Non-pigmented ciliary epithelial cell (primary cell): ENCODE measurements around the gene MTO1.
"Not testable (repeated sequence)": the region's sequence is repeated elsewhere in the genome, so short reads cannot be mapped to it uniquely, and the experiment has no call there.

Experiments
- DNase-seq: peaks from one replicate; pipeline ENCODE4 v3.0.0-alpha.2; 2010; ENCODE audit warnings: low read depth

The MTO1 gene

GRCh38 chr6:73503027-73503772 lies 41.7 kb downstream of the MTO1 start:
- no peak for DNase-seq

- DNase-seq: no peak
Observed at GRCh38 chr6:73504160-73504559, 42.6 kb downstream of the MTO1 start.

- no peak for DNase-seq
Observed at GRCh38 chr6:73505142-73505541, 43.6 kb downstream of the MTO1 start.

DNA sequence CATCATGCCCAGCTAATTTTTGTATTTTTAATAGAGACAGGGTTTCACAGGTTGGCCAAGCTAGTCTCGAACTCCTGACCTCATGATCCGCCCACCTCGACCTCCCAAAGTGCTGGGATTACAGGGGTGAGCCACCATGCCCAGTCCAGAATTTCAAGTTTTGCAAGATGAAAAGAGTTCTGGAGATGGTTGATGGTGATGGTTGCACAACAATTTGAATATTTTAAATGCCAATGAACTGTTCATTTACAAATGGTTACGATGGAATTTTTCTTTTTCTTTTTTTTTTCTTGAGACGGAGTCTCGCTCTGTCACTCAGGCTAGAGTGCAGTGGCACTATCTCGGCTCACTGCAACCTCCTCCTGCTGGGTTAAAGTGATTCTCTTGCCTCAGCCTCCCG lies 44.2 kb downstream of the MTO1 start:
- DNase-seq: not testable (repeated sequence)

DNA sequence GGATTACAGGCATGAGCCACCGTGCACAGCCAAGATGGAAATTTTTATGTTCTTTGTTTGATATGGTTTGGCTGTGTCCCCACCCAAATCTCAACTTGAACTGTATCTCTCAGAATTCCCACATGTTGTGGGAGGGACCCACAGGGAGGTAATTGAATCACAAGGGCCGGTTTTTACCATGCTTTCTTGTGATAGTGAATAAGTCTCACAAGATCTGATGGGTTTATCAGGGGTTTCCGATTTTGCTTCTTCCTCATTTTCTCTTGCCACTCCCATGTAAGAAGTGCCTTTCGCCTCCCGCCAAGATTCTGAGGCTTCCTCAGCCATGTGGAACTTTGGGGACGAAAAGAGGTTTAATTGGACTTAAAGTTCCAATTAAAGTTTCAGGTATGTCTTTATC lies 44.7 kb downstream of the MTO1 start:
- DNase-seq: no peak

- DNase-seq: no peak
Observed at GRCh38 chr6:73508776-73509175, 47.2 kb downstream of the MTO1 start.

GRCh38 chr6:73509851-73510250 lies 48.3 kb downstream of the MTO1 start:
- DNase-seq: no peak

DNA sequence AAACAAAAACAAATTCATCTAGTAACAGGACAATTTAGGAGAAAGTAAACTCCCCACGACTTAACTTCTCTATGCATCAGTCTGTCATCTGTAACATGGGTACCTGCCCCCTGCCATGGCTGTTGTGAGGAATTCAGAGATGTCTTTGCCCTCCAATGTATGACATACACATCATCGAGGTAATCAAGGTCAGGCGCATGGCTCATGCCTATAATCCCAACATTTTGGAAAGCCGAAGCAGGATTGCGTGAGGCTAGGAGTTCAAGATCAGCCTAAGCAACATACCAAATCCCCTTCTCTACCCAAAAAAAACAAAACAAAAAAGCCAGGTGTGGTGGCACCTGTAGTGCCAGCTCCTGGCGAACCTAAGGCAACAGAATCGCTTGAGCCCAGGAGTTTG lies 50.3 kb downstream of the MTO1 start:
- no peak for DNase-seq

DNA sequence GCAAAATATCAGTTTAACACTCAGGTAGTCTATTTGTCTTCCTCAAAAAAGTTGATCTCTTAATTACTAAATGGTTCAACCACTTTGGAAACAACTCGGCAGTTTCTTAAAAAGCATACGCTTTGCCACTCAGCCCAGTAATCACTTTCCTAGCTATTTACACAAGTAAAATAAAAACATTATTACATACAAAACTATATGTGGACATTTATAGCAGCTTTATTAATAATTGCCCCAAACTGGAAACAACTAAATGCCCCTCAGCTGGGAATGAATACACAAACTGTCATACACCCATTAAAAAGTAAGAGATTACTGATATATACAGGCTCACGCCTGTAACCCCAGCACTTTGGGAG lies 51.9 kb downstream of the MTO1 start:
- DNase-seq: no peak

DNA sequence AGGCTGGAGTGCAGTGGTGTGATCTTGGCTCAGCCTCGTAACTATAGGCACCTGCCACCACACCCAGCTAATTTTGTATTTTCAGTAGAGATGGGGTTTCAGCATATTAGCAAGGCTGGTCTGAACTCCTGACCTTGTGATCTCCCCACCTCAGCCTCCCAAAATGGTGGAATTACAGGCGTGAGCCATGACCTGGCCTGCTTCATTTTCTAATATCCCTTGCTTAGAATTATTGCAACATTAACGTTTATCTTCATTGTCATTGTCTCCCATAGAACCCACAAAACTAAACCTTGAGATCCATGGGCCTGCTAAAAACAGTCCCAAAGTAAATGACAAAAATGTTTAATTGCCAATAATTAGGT lies 53.2 kb downstream of the MTO1 start:
- no peak for DNase-seq

DNA sequence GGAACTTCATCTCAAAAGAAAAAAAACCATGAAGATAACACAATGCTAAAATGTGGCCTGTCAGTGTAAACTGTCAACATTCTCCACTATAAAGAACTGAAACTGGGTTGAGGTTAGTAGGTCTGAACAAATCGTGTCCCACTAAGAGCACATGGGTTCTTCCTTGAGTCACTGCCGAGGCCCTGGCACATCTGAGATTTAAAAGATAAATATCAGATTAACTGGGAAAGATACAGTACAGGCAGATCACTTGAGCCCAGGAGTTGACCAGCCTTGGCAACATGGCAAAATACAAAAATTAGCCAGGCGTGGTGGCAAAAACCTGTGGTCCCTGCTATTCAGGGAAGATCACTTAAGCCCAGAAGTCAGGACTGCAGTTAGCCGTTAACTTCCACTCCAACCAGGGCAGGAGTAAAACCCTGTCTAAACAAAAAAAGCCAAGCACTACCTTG lies 53.7 kb downstream of the MTO1 start:
- no peak for DNase-seq

GRCh38 chr6:73516514-73517489 lies 55.3 kb downstream of the MTO1 start:
- no peak for DNase-seq

GRCh38 chr6:73518100-73518981 lies 56.8 kb downstream of the MTO1 start:
- not testable (repeated sequence) for DNase-seq

DNA sequence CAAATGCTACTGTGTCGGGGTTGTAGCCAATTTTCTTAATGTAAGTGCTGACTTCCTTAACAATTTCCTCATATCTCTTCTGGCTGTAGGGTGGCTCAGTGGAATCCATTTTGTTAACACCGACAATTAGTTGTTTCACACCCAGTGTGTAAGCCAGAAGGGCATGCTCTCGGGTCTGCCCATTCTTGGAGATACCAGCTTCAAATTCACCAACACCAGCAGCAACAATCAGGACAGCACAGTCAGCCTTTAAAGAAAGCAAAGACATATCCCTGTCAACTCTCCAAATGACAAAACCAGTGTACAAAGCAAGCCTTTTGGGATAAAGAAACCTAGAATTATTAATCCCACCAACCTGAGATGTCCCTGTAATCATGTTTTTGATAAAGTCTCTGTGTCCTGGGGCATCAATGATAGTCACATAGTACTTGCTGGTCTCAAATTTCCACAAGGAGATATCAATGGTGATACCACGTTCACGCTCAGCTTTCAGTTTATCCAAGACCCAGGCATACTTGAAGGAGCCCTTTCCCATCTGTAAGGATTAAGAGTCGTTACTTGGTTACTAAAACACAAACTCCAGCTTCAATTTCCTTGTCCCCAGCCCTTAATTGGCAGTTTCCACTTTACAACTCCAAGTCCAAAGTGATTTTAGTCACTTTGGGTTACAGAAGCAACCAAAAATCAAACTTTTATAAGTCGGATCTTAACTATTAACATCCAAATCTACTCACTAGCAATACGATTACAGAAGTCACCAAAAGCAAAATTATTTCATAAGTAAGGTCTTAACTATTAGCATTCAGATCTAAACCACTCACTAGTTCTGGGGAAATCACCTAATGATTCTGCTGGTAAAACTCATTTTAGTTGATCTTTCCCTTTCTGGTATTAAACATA lies 57.7 kb downstream of the MTO1 start:
- not testable (repeated sequence) for DNase-seq

- DNase-seq: peak; percentile 43
Observed at GRCh38 chr6:73519926-73520687, 58.6 kb downstream of the MTO1 start.

GRCh38 chr6:73520688-73521350 lies 59.3 kb downstream of the MTO1 start, which contains the start of gene EEF1A1:
EEF1A1 (minus strand) TSS chr6:73521032; CDS start chr6:73520026, 1,006 bp downstream.
- peak; percentile 99 for DNase-seq

- DNase-seq: peak; percentile 63
Observed at GRCh38 chr6:73521351-73521985, 59.9 kb downstream of the MTO1 start.

DNA sequence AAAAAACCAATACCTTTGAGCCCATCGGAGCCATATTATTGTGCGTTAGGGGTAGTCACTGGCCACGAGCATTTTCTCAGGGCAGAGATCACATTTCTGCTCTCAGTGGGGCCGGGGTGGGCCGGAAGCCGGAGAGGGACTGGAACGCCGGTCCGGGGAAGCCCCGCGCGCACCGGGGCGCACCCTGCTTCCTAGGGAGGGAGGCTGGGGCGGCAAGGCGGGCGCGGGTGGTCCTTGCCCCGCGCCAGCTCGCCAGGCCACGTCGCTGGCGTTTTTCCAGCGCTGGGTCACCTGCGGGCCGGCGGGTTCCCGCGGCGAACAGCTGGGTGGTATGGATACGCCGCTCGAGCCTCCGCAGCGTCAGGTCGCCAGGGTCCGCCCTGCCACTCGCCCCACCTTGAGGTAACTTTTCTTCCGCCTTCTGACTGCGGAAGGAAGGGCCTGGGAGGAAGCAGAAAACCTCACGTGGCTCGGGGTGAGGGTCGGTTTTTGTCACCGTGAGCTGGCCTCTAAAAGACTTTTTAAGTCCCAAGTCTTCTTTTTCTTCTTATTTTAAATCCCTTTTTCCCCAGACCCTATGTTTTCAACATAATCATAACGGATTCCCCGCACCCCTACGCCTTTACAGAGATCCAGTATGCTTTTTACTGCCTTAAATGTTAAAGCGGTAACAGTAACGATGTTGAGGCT lies 62.0 kb downstream of the MTO1 start:
- DNase-seq: no peak
